ENCODE measurements around the gene NDUFB4.

Gene NDUFB4

DNA sequence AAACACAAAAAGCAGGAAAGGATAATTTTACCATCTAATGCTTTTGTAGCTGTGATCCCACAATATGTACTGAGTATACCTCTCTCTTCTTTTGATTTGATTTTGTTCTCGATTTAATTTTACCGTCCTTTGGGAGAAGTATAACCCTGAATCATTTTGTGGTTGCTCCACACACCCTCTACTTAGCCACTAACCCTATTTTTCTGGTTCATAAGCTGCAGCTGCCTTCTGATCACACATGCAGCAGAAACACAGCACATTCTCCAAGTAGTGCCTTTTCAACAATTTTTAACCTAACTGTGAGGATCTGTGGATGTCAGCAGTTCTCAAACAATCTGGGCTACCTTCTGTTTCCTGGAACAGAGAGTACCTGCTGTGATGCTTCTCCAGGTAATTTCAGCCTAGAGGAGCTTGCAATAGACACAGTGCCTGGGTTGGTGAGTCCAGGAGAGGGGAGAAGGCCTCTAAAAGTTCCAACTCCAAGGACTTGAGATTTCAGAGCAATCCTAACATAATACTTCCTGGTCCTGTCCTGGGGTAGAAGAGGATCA, 45.6 kb downstream of the NDUFB4 start:
- no peak for TF ChIP-seq TAF1 (IDR thresholded peaks at IDR 0.05; ENCODE audit: low read depth)
- TF ChIP-seq FOXM1 (IDR thresholded peaks at IDR 0.05; ENCODE audit: borderline replicate concordance, low read depth): no peak
- TF ChIP-seq, protein P1, sequence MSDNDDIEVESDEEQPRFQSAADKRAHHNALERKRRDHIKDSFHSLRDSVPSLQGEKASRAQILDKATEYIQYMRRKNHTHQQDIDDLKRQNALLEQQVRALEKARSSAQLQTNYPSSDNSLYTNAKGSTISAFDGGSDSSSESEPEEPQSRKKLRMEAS (IDR thresholded peaks at IDR 0.05): no peak
- no peak for TF ChIP-seq CREB1 (IDR thresholded peaks at IDR 0.05; ENCODE audit: low read depth)
- no peak for TF ChIP-seq TCF12 (IDR thresholded peaks at IDR 0.05; ENCODE audit: low read depth)
- no peak for TF ChIP-seq YY1 (IDR thresholded peaks at IDR 0.05; ENCODE audit: low read depth)
- no peak for TF ChIP-seq RAD21 (IDR thresholded peaks at IDR 0.05; ENCODE audit: low read depth)
- TF ChIP-seq REST (IDR thresholded peaks at IDR 0.05; ENCODE audit: low read depth): no peak
- TF ChIP-seq EP300 (IDR thresholded peaks at IDR 0.05; ENCODE audit: borderline replicate concordance): no peak
- no peak for TF ChIP-seq NFIC (IDR thresholded peaks at IDR 0.05)
- no peak for TF ChIP-seq TEAD4 (IDR thresholded peaks at IDR 0.05)
- TF ChIP-seq EGR1 (IDR thresholded peaks at IDR 0.05): no peak
- no peak for TF ChIP-seq CEBPB (IDR thresholded peaks at IDR 0.05)
- no peak for TF ChIP-seq ZBTB7A (IDR thresholded peaks at IDR 0.05; ENCODE audit: low read depth)
- TF ChIP-seq, protein P2, sequence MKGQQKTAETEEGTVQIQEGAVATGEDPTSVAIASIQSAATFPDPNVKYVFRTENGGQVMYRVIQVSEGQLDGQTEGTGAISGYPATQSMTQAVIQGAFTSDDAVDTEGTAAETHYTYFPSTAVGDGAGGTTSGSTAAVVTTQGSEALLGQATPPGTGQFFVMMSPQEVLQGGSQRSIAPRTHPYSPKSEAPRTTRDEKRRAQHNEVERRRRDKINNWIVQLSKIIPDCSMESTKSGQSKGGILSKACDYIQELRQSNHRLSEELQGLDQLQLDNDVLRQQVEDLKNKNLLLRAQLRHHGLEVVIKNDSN (IDR thresholded peaks at IDR 0.05): no peak

- TF ChIP-seq TEAD4 (IDR thresholded peaks at IDR 0.05) (no peak), RAD21 (IDR thresholded peaks at IDR 0.05; ENCODE audit: low read depth) (no peak), YY1 (IDR thresholded peaks at IDR 0.05; ENCODE audit: low read depth) (no peak), CREB1 (IDR thresholded peaks at IDR 0.05; ENCODE audit: low read depth) (no peak), REST (IDR thresholded peaks at IDR 0.05; ENCODE audit: low read depth) (no peak), CEBPB (IDR thresholded peaks at IDR 0.05) (no peak), EP300 (IDR thresholded peaks at IDR 0.05; ENCODE audit: borderline replicate concordance) (no peak), EGR1 (IDR thresholded peaks at IDR 0.05) (no peak), TAF1 (IDR thresholded peaks at IDR 0.05; ENCODE audit: low read depth) (no peak), NFIC (IDR thresholded peaks at IDR 0.05) (no peak), ZBTB7A (IDR thresholded peaks at IDR 0.05; ENCODE audit: low read depth) (no peak), FOXM1 (IDR thresholded peaks at IDR 0.05; ENCODE audit: borderline replicate concordance, low read depth) (no peak), TCF12 (IDR thresholded peaks at IDR 0.05; ENCODE audit: low read depth) (no peak)
- TF ChIP-seq, protein P1 (IDR thresholded peaks at IDR 0.05): no peak
- TF ChIP-seq, protein P2 (IDR thresholded peaks at IDR 0.05): no peak
Observed at GRCh38 chr3:120642368-120642948, 46.3 kb downstream of the NDUFB4 start.

DNA sequence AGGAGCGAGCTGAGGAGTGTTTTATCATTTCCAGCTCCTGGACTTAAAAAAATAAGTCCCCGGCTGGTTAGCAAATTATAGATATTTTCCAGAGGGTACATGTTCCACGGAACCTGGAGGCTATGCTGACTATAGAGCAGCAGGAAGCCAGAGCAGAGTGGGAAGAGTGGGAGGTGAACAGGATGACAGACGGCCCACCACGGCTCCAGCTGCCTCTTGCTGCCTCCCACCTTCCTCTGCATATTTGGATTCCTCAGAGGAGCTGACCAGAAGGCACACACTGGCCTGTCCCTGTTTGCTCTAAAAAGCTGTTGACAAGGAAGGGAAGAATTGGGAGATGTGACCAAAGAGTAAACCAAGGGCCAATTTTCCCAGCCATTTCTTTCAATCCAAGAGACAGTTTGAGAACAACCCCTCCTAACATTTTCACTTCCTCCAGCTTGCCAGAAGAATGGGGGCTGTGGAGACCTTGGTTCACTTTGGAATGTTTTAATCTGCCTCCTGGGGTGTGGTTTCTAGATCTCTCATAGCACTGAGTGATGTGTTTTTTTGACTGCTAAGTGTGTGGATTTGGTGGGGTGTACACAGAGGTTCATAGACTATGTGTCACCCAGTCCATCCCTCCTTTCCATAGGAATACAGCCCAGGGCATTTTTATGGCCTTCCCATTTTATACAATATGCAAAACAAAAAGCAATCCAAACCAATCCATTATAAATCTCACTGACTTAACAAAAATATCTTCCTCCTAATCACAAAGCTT, 49.1 kb downstream of the NDUFB4 start:
- no peak for TF ChIP-seq TEAD4 (IDR thresholded peaks at IDR 0.05)
- TF ChIP-seq NFIC (IDR thresholded peaks at IDR 0.05): no peak
- TF ChIP-seq, protein P2 (IDR thresholded peaks at IDR 0.05): no peak
- no peak for TF ChIP-seq CREB1 (IDR thresholded peaks at IDR 0.05; ENCODE audit: low read depth)
- TF ChIP-seq TAF1 (IDR thresholded peaks at IDR 0.05; ENCODE audit: low read depth): no peak
- no peak for TF ChIP-seq CEBPB (IDR thresholded peaks at IDR 0.05)
- TF ChIP-seq EP300 (IDR thresholded peaks at IDR 0.05; ENCODE audit: borderline replicate concordance): no peak
- no peak for TF ChIP-seq ZBTB7A (IDR thresholded peaks at IDR 0.05; ENCODE audit: low read depth)

DNA sequence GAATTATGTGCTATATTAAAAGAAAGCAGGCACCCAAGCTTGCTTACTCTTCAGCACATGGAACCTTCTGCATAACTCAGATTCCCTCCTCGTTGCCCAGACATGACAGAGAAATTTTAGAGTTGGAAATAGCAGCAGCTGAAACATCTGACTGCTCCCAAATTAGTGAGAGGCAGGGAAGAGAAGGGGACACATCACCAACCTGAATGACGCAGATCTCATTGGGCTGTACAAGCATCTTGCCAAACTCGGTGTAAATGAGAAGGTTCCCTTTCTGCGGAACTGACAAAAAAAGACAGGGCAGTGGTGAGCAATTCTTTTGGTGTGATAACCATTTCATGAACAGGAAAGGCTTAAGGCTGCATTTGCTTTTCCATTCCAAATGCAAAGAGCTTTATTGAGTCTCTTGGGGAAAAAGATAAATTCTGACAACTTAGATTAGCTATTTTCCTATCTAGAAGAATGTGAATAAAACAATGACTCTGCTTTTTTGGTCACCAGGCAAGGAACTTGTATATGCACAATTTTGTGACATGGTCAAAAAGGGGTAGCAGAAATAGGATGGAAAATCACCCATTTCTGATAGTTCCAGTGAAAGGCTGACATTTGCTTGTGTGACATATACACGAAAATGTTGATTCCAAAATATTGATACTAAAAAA, 50.8 kb downstream of the NDUFB4 start:
- TF ChIP-seq, protein P2 (IDR thresholded peaks at IDR 0.05): no peak
- TF ChIP-seq REST (IDR thresholded peaks at IDR 0.05; ENCODE audit: low read depth) (no peak), CREB1 (IDR thresholded peaks at IDR 0.05; ENCODE audit: low read depth) (no peak), EGR1 (IDR thresholded peaks at IDR 0.05) (no peak), CEBPB (IDR thresholded peaks at IDR 0.05) (no peak), FOXM1 (IDR thresholded peaks at IDR 0.05; ENCODE audit: borderline replicate concordance, low read depth) (no peak), RAD21 (IDR thresholded peaks at IDR 0.05; ENCODE audit: low read depth) (no peak), YY1 (IDR thresholded peaks at IDR 0.05; ENCODE audit: low read depth) (no peak), TAF1 (IDR thresholded peaks at IDR 0.05; ENCODE audit: low read depth) (no peak), EP300 (IDR thresholded peaks at IDR 0.05; ENCODE audit: borderline replicate concordance) (no peak), NFIC (IDR thresholded peaks at IDR 0.05) (no peak), TCF12 (IDR thresholded peaks at IDR 0.05; ENCODE audit: low read depth) (no peak), TEAD4 (IDR thresholded peaks at IDR 0.05) (no peak), ZBTB7A (IDR thresholded peaks at IDR 0.05; ENCODE audit: low read depth) (no peak)
- TF ChIP-seq, protein P1 (IDR thresholded peaks at IDR 0.05): no peak
